Keratinocyte (primary cell): ENCODE data around the gene ADAMTS16. TPM values are rescaled to one million over a fixed set of nuclear protein-coding genes. Genes with fewer than 3 reads are reported as not detected.

Experiments used
- DNase-seq: peaks from one replicate; pipeline ENCODE4 v3.0.0-alpha.2; 2011; ENCODE audit warnings: low read depth, missing footprints, low spot score
- FAIRE-seq: peaks from 2 replicates; lab custom pipeline; 2011; peaks lifted over from hg19 to GRCh38; lab: Jason Lieb, UNC
- H2AFZ ChIP-seq: 2 replicates; pipeline ENCODE4 v1.6.0; 2012; ENCODE audit warnings: low read length, control low read depth, inconsistent platforms; ENCODE audit not compliant: control insufficient read depth
- H3K27ac ChIP-seq: 2 replicates; pipeline ENCODE4 v1.5.1; 2011; ENCODE audit warnings: low read length; ENCODE audit not compliant: control insufficient read depth, insufficient read depth
- H3K27me3 ChIP-seq: 3 replicates; pipeline ENCODE4 v1.6.0; 2011; ENCODE audit warnings: low read length; ENCODE audit not compliant: control insufficient read depth, insufficient read depth; ENCODE audit errors: extremely low read depth
- H3K36me3 ChIP-seq, 2 experiments: 2 replicates in 1 of 2; 3 replicates in 1 of 2; pipeline ENCODE4 v1.5.1; 2011; ENCODE audit warnings: low read length in 2 of 2, mild to moderate bottlenecking in 1 of 2; ENCODE audit not compliant: control insufficient read depth in 2 of 2, insufficient read depth in 2 of 2; ENCODE audit errors: extremely low read depth in 1 of 2
- H3K4me1 ChIP-seq: 3 replicates; pipeline ENCODE4 v1.5.1; 2011; ENCODE audit warnings: low read length; ENCODE audit not compliant: control insufficient read depth, insufficient read depth; ENCODE audit errors: extremely low read depth
- H3K4me2 ChIP-seq: 3 replicates; pipeline ENCODE4 v1.6.0; 2011; ENCODE audit warnings: low read depth, low read length; ENCODE audit not compliant: control insufficient read depth, insufficient read depth; ENCODE audit errors: extremely low read depth
- H3K4me3 ChIP-seq, 3 experiments: fragments of 200-600 bp in 1 of 3; sonication (generic) in 1 of 3; 2 replicates in 2 of 3; 3 replicates in 1 of 3; pipeline ENCODE4 v1.5.1; 2011 to 2016; ENCODE audit warnings: low read length in 3 of 3, mild to moderate bottlenecking in 3 of 3, control low read depth in 2 of 3, inconsistent platforms in 1 of 3, low read depth in 1 of 3, mixed read lengths in 1 of 3, mixed run types in 1 of 3, moderate library complexity in 1 of 3; ENCODE audit not compliant: control insufficient read depth in 2 of 3, insufficient read depth in 2 of 3; ENCODE audit errors: extremely low read depth in 1 of 3
- H3K79me2 ChIP-seq: 2 replicates; pipeline ENCODE4 v1.6.0; 2012; ENCODE audit warnings: low read length; ENCODE audit not compliant: control insufficient read depth, insufficient read depth
- H3K9ac ChIP-seq: 3 replicates; pipeline ENCODE4 v1.6.0; 2011; ENCODE audit warnings: low read length; ENCODE audit not compliant: control insufficient read depth, insufficient read depth; ENCODE audit errors: extremely low read depth
- H3K9me1 ChIP-seq: 3 replicates; pipeline ENCODE4 v1.6.0; 2011; ENCODE audit warnings: low read length; ENCODE audit not compliant: control insufficient read depth, insufficient read depth; ENCODE audit errors: extremely low read depth
- H3K9me3 ChIP-seq: 2 replicates; pipeline ENCODE4 v1.5.1; 2012; ENCODE audit warnings: low read depth, low read length; ENCODE audit not compliant: control insufficient read depth
- H4K20me1 ChIP-seq: 3 replicates; pipeline ENCODE4 v1.6.0; 2011; ENCODE audit warnings: low read length; ENCODE audit not compliant: control insufficient read depth, insufficient read depth; ENCODE audit errors: extremely low read depth
- EZH2 ChIP-seq: IDR thresholded peaks from one replicate; pipeline ENCODE4 v1.6.1; 2012; ENCODE audit warnings: inconsistent platforms, mild to moderate bottlenecking, low read length, moderate library complexity
- dilution Hi-C: fragments of 300-500 bp; cut with MboI; formaldehyde crosslinking; loops from one replicate; pipeline ENCODE4 v1.7.0; 2020; ENCODE audit warnings: low sequenced_read_pairs; ENCODE audit not compliant: extremely low pct_ligation_motif_present
- polyA plus RNA-seq, 5 experiments: library from polyadenylated mRNA; depleted of rRNA in 3 of 5; stranded (reverse) in 3 of 5; stranded (forward) in 1 of 5; unstranded in 1 of 5; fragments of >200 nt; gene quantifications; 1 replicate in 1 of 5; 2 replicates in 3 of 5; 3 replicates in 1 of 5; pipeline versions ENCODE4 v1.2.1 to v1.2.3, GENCODE V29; 2011 to 2012; ENCODE audit warnings: missing spikeins in 2 of 5, low read depth in 1 of 5, low replicate concordance in 1 of 5
- TF ChIP-seq, protein P1 (sequence below), 3 experiments: IDR thresholded peaks in 1 of 3; conservative IDR thresholded peaks in 1 of 3; optimal IDR thresholded peaks in 1 of 3; 2 replicates in 2 of 3; 3 replicates in 1 of 3; pipeline versions ENCODE3 to v1.5.1; 2011; ENCODE audit warnings: low read length in 3 of 3, mild to moderate bottlenecking in 3 of 3, moderate library complexity in 2 of 3, control low read depth in 1 of 3, inconsistent platforms in 1 of 3; ENCODE audit not compliant: insufficient read depth in 2 of 3; ENCODE audit errors: extremely low read depth in 1 of 3

ADAMTS16 gene
- polyA plus RNA-seq, 1 donor (not counting 4 experiments of a cell fraction or from before 2014, with no cell fraction given), result not detected

DNA sequence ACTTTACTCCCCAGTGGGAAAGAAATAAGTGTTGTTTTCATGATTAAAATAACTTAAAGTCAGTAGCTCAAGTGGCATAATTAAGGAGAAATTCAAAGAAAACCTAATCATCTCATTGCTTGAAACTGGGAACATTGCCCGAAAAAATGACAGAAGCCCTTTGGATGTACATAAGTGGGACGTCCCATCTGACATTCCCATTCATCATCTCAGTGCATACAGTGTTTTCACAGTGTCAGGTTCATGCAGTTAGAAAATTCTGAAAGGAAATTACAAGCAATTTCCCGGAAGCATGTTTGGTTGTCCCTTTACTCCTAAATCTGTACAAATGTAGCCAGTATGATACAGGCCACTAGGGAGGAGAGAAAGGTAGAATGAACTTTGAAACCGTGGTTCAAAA is 95.6 kb downstream of the ADAMTS16 start:
- DNase-seq (no peak), FAIRE-seq (no peak)
- dilution Hi-C loops, result no loop called here
- Histone ChIP-seq H3K4me2 (no peak overlapping the region), H3K4me3 (no peak overlapping the region), H2AFZ (no peak overlapping the region), H3K9ac (no peak overlapping the region), H3K79me2 (no peaks in the 10 kb centered on the region), H3K36me3 (no peaks in the 10 kb centered on the region), H3K9me3 (no peaks in the 10 kb centered on the region), H4K20me1 (no peaks in the 10 kb centered on the region), H3K9me1 (no peaks in the 10 kb centered on the region), H3K27me3 (no peaks in the 10 kb centered on the region), H3K27ac (no peak overlapping the region), H3K4me1 (no peaks in the 10 kb centered on the region)
- TF ChIP-seq EZH2, result no peak
- TF ChIP-seq, protein P1, sequence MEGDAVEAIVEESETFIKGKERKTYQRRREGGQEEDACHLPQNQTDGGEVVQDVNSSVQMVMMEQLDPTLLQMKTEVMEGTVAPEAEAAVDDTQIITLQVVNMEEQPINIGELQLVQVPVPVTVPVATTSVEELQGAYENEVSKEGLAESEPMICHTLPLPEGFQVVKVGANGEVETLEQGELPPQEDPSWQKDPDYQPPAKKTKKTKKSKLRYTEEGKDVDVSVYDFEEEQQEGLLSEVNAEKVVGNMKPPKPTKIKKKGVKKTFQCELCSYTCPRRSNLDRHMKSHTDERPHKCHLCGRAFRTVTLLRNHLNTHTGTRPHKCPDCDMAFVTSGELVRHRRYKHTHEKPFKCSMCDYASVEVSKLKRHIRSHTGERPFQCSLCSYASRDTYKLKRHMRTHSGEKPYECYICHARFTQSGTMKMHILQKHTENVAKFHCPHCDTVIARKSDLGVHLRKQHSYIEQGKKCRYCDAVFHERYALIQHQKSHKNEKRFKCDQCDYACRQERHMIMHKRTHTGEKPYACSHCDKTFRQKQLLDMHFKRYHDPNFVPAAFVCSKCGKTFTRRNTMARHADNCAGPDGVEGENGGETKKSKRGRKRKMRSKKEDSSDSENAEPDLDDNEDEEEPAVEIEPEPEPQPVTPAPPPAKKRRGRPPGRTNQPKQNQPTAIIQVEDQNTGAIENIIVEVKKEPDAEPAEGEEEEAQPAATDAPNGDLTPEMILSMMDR (optimal IDR thresholded peaks at IDR 0.05 in 1 of 3, IDR thresholded peaks at IDR 0.05 in 1 of 3, conservative IDR thresholded peaks at IDR 0.05 in 1 of 3; ENCODE audit: extremely low read depth in 1 of 3, insufficient read depth in 2 of 3, low read length in 3 of 3), result no peak

DNA sequence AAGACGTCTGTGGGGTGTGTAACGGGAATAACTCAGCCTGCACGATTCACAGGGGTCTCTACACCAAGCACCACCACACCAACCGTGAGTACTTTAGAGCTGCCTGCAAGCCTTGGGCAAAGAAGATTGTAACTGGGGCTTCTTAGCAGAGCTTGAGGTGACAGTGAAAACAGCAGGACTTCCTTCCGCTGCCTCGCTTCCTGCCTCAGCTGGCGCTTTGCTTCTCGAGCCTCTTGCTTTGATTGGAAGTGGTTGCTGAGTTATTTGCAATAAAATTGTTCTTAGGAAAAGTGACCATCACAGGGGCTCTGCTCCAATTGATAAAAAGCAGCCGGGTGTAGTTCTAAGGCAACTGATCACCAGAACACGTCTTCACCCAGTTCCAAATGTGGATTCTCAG is 99.1 kb downstream of the ADAMTS16 start:
- H3K9ac ChIP-seq, result no peak overlapping the region
- H3K27ac ChIP-seq, result no peak overlapping the region
- dilution Hi-C loops, result no loop called here
- no peaks in the 10 kb centered on the region for H3K9me1 ChIP-seq
- no peaks in the 10 kb centered on the region for H3K4me1 ChIP-seq
- FAIRE-seq, result no peak
- H3K4me3 ChIP-seq, result no peak overlapping the region
- H3K9me3 ChIP-seq, result no peaks in the 10 kb centered on the region
- H2AFZ ChIP-seq, result no peak overlapping the region
- no peaks in the 10 kb centered on the region for H3K36me3 ChIP-seq
- H4K20me1 ChIP-seq, result no peaks in the 10 kb centered on the region
- DNase-seq, result no peak
- H3K27me3 ChIP-seq, result no peaks in the 10 kb centered on the region
- H3K79me2 ChIP-seq, result no peaks in the 10 kb centered on the region
- TF ChIP-seq, protein P1 (optimal IDR thresholded peaks at IDR 0.05 in 1 of 3, IDR thresholded peaks at IDR 0.05 in 1 of 3, conservative IDR thresholded peaks at IDR 0.05 in 1 of 3; ENCODE audit: extremely low read depth in 1 of 3, insufficient read depth in 2 of 3, low read length in 3 of 3), result no peak
- no peak for TF ChIP-seq EZH2
- no peak overlapping the region for H3K4me2 ChIP-seq
